AG10803 (cell line): ENCODE data around the gene YLPM1.

Experiments used
- DNase-seq: peaks from one replicate; pipeline ENCODE4 v3.0.0; 2010; ENCODE audit warnings: low read depth
- H3K4me3 ChIP-seq: 2 replicates; pipeline ENCODE4 v1.5.1; 2011; ENCODE audit warnings: mild to moderate bottlenecking, low read length, control low read depth
- TF ChIP-seq, protein P1 (sequence below): conservative IDR thresholded peaks from 2 replicates; pipeline ENCODE4 v1.5.1; 2011; ENCODE audit warnings: mild to moderate bottlenecking, low read length, control low read depth, inconsistent platforms

The YLPM1 gene

DNA sequence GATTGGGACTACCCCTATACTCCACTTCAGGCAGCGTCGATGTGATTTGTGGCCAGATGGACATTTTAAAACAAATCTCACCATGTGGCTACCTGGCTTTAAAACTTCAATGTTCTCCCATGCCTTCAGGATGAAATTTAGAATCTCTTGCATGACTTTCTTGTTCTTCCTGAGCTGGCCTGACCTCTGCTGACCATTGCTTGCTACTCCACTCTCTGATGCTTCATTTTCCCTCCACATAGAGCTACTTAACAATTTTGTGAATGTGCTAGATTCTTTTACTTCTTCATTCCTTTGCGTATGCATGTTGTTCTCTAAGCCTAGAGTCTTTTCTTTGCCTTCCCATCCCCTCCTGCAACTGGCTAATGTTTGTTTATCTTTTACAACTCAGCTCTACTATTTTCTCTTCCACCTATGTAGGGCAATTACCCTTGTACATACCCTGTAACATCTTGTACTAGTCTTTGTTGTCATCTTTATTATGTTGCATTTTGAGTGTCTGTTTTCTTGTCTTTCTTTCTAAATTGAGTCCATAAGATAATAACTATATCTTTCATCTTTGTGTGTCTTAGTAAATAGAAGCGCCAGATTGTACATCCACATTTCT is 41.2 kb downstream of the YLPM1 start:
- peak; percentile 74 for DNase-seq
- TF ChIP-seq, protein P1, sequence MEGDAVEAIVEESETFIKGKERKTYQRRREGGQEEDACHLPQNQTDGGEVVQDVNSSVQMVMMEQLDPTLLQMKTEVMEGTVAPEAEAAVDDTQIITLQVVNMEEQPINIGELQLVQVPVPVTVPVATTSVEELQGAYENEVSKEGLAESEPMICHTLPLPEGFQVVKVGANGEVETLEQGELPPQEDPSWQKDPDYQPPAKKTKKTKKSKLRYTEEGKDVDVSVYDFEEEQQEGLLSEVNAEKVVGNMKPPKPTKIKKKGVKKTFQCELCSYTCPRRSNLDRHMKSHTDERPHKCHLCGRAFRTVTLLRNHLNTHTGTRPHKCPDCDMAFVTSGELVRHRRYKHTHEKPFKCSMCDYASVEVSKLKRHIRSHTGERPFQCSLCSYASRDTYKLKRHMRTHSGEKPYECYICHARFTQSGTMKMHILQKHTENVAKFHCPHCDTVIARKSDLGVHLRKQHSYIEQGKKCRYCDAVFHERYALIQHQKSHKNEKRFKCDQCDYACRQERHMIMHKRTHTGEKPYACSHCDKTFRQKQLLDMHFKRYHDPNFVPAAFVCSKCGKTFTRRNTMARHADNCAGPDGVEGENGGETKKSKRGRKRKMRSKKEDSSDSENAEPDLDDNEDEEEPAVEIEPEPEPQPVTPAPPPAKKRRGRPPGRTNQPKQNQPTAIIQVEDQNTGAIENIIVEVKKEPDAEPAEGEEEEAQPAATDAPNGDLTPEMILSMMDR: peak; percentile 91
- no peak overlapping the region for H3K4me3 ChIP-seq

DNA sequence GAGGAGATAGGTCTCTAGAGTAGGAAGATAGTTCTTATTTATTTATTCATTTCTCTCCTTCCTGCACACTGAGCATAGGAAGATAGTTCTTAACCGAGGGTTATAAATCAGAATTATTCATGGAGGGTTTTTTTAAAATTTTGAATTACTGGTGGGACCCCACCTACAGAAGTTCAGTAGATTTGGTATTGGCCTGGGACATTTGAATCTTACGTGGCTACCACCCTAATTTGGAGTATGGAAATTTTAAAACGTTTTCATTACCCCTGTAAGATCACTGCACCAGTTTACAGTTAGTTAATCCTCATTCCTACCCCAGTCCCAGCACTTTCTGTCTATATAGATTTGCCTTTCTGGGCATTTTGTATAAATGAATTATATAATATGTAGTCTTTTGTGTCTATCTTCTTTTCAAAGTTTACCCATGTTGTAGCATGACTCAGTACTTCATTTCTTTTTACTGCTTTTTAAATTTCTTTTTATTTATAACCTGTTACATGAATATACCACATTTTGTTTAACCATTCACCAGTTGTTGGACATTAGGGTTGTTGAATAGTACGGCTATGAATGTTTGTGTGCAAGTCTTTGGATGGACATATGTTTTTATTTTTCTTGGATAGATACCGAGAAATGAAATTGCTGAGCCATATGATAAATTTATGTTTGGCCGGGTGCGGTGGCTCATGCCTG is 44.9 kb downstream of the YLPM1 start:
- no peak for DNase-seq
- TF ChIP-seq, protein P1: no peak
- no peak overlapping the region for H3K4me3 ChIP-seq

DNA sequence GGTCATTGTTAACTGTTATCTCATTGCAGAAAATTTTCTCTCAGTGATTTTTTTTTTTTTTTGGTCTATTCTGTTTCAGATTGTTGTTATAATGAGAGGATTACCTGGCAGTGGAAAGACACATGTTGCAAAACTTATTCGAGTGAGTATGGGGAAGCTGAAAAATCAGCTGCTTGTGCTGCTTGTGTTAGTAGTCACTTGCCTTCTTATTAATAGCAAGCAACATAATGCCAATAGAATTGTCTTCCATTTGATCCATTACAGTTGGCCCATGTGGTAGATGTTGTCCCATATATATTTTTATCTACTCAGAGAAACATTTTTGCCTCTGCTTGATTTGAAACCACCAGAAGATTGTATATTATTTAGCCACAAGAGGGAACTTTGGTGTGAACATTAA is 53.0 kb downstream of the YLPM1 start:
- H3K4me3 ChIP-seq: no peak overlapping the region
- TF ChIP-seq, protein P1: no peak
- no peak for DNase-seq

DNA sequence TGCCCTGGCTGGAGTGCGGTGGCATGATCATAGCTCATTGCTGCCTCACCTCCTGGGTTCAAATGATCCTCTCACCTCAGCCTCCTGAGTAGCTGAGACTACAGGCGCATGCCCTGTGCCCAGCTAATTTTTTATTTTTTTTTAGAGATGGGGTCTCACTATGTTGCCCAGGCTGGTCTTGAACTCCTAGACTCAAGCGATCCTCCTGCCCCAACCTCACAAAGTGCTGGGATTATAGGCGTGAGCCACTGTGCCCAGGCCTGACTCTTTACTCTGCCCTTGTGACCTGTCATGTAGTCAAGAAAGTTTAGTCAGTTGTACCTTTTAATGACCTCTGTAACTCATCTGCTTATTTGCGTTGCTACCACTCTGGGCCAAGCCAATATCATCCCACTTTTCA is 57.2 kb downstream of the YLPM1 start:
- H3K4me3 ChIP-seq: no peak overlapping the region
- DNase-seq: no peak
- TF ChIP-seq, protein P1: no peak

DNA sequence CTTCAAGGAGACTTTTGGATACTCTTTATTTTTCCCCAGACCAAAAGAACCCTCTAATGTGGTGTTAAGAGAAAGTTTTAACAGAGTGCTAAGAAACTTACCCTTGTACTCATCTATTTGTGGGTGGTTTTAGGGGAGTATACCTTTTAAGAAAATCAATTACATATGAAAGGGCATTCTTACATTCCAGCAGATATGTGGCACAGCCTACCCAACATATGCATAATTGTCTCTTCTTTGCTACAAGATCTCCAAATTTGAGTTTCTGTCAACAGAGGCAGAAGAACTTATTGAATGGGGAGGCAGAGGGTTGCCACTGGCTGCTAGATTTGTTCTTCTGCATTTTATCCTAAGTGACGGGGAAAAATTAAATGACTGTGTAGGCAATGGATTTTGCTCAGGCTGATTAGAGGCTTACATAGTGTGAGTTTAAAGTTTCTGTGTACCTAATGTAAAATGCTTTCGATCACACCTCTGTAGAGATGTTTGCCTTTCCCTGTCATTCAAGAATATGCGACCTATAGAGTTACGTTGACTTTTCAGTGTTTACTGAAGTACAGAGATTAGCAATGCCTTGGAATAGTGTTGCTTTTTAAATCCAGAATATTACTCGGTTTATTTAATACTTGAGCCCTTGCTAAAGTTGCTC is 58.3 kb downstream of the YLPM1 start:
- TF ChIP-seq, protein P1: no peak
- no peak for DNase-seq
- no peak overlapping the region for H3K4me3 ChIP-seq

DNA sequence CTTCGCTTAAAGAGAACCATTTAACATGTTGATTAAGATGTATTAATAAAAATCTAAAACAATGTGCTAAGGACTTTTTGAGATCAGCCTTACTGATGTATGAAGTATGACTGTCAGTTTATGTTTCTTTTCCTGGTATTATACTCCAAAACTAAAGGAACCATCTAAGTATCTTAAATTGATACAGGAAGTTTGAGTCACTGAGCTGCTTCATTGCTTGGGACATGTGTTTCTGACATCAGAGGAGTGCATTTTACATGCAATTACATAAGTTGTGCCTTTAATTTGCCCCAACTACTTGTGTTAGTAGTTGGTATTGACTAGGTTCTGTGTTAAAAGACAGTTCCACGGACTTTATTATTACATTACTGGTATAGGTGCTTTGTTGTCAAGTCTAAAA is 61.9 kb downstream of the YLPM1 start:
- DNase-seq: peak; percentile 72
- TF ChIP-seq, protein P1: no peak
- no peak overlapping the region for H3K4me3 ChIP-seq

DNA sequence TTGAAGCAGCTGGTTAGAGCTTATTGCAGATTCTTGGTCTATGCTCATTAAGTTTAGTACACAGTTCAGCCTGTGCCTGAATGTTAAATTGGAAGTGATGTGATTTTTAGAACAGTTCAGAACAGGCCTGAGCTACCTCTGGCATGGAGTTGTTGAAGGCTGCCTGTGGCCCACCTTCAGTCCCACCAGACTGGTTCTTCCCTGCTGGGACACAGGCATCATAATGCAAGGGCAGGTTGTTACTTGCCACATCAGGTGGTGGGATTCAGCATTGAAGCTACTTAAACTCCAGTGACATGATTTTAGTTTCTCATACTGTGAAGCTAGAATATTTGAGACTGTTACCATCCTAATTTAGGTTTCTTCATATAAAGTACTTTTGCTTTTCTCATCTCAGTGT is 63.5 kb downstream of the YLPM1 start:
- TF ChIP-seq, protein P1: no peak
- H3K4me3 ChIP-seq: no peak overlapping the region

More for the DNA sequence above, 63.5 kb downstream of the YLPM1 start:
- no peak for DNase-seq
